ENCODE results near the gene SCN4A.
"Not testable (repeated sequence)": the region's sequence is repeated elsewhere in the genome, so short reads cannot be mapped to it uniquely, and the experiment has no call there.

DNA sequence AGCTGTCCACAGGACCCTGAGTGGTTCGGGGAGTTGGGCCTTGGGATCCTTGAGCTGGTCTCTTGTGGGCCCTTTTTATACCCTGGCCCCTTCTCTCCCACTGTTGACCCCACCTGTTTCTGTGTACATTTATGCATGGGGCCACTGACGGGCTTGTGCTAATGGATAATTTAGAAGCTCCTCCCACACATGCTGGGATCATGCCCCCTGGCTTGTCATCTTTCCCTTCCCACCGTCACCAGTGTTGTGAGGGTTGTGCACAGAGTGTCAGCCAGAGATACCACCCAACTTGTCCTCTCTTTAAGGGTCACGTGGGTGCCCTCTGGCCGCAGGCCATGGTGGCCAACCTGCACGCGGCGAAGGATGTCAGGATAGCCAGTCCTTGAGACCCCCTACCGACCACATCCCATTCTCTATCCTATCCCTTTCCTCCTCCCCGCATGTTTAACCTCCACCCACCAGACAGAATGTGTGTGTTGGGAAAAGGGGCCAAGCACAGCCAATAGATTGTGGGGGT is 53.9 kb downstream of the SCN4A start, which contains the start of gene GH1:
- TF ChIP-seq, protein P1, sequence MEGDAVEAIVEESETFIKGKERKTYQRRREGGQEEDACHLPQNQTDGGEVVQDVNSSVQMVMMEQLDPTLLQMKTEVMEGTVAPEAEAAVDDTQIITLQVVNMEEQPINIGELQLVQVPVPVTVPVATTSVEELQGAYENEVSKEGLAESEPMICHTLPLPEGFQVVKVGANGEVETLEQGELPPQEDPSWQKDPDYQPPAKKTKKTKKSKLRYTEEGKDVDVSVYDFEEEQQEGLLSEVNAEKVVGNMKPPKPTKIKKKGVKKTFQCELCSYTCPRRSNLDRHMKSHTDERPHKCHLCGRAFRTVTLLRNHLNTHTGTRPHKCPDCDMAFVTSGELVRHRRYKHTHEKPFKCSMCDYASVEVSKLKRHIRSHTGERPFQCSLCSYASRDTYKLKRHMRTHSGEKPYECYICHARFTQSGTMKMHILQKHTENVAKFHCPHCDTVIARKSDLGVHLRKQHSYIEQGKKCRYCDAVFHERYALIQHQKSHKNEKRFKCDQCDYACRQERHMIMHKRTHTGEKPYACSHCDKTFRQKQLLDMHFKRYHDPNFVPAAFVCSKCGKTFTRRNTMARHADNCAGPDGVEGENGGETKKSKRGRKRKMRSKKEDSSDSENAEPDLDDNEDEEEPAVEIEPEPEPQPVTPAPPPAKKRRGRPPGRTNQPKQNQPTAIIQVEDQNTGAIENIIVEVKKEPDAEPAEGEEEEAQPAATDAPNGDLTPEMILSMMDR (IDR thresholded peaks at IDR 0.05; ENCODE audit: insufficient read depth, low read depth, low read length), result not testable (repeated sequence)
- TF ChIP-seq EZH2 (IDR thresholded peaks at IDR 0.05; ENCODE audit: insufficient read depth, low read length), result not testable (repeated sequence)

Measured in astrocyte (in vitro differentiated cells and primary cell).